NB4 (cell line): ENCODE data around the gene TNFRSF1A.

Source experiments
- CTCF ChIP-seq: IDR thresholded peaks from one replicate; pipeline ENCODE4 v1.5.1; 2012; ENCODE audit warnings: low read depth, low read length
- MAX ChIP-seq: IDR thresholded peaks from 2 replicates; pipeline ENCODE4 v1.6.1; 2011; ENCODE audit warnings: low read depth, low read length
- POLR2A ChIP-seq: IDR thresholded peaks from 2 replicates; pipeline ENCODE4 v1.6.1; 2011; ENCODE audit warnings: mild to moderate bottlenecking; ENCODE audit not compliant: insufficient read length; ENCODE audit errors: extremely low read depth

DNA sequence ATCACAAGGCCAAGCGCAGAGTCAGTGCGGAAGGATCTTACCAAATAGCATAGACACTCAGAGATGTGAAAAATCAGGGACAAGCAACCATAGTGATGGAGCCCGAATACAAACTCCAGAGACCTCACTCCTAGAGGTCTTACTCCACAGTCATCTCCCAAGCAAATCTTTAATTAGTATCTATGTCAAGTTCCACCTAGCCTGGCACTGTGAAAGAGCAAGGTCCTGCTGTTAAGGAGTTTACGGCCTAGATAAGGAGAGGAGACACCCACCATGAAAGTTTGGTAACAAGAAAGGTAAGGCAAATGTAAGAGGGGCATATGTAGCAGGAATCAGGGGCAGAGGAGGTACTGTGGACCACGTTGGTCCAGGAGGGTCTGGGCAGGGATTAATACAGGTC, 38.8 kb downstream of the TNFRSF1A start:
- TF ChIP-seq CTCF, result no peak
- TF ChIP-seq POLR2A, result no peak
- TF ChIP-seq MAX, result no peak
